ENCODE data around the gene NDST4. TPM values are rescaled to one million over a fixed set of nuclear protein-coding genes. Genes with fewer than 3 reads are reported as not detected.

The NDST4 gene
- total RNA-seq, 3 donors from 2014 or later (not counting 1 experiment from before 2014, with no cell fraction given), result not detected

DNA sequence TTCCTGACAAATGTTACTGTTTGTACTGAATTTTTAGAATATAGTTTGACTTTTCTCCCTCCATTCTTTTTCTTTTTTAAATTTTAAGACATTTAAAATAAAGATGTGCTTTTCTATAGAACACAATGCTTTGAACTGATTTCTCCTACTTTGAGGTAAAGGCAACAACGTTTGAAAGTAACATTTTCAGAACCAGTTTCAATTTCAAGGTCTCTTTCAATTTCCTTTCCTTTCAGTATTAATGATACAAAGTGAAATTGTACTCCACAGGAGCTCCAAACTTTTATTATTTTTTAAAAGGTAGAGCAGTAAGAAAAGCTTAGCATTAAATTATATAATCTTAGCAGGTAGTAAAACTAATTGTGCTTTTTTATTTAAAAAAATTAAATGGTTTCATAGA, 54.9 kb downstream of the NDST4 start:
- DNase-seq, result no peak
- no peaks in the 10 kb centered on the region for H3K27me3 ChIP-seq (ENCODE audit: control insufficient read depth, insufficient read depth, low read length)
- no peak for TF ChIP-seq CTCF (IDR thresholded peaks at IDR 0.05)
- Mint-ChIP-seq H3K27ac (no peak overlapping the region), H3K9me3 (peaks cover 7 to 8% of the 10 kb centered on the region in 2 donors), H3K4me3 (no peak overlapping the region), H3K4me1 (no peaks in the 10 kb centered on the region), H3K36me3 (no peaks in the 10 kb centered on the region), H3K27me3 (ENCODE audit: low read depth in 2 of 2) (no peaks in the 10 kb centered on the region)
- no peak overlapping the region for H3K27ac ChIP-seq (ENCODE audit: low read length)
- WGBS (ENCODE audit: insufficient coverage), result no CpG with 5 or more reads among the region's 1 CpG
- no peak overlapping the region for H3K4me3 ChIP-seq (ENCODE audit: low read length)
- H3K9me3 ChIP-seq (ENCODE audit: control insufficient read depth, insufficient read depth, low read length), result no peaks in the 10 kb centered on the region
- no peaks in the 10 kb centered on the region for H3K36me3 ChIP-seq (ENCODE audit: control insufficient read depth, insufficient read depth, low read length)
- no peaks in the 10 kb centered on the region for H3K4me1 ChIP-seq (ENCODE audit: control insufficient read depth, insufficient read depth, low read length)
- intact Hi-C loops (cut with micrococcal nuclease), result no loop called here
- ATAC-seq, result no peak

DNA sequence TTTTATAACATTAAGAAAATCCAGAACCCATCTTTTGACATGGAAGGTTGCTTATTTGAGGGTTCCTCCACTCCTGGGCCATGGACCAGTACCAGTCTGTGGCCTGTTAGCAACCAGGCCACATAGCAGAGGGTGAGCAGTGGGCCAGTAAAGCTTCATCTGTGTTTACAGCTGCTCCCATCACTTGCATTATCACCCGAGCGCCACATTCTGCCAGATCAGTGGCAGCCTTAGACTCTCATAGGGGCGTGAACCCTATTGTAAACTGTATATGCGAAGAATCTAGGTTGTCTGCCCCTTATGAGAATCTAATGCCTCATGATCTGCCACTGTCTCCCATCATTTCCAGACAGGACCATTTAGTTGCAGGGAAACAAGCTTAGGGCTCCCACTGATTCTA, 58.6 kb downstream of the NDST4 start:
- intact Hi-C loops (cut with micrococcal nuclease), result no loop called here
- Histone ChIP-seq H3K4me3 (ENCODE audit: low read length) (no peak overlapping the region), H3K27ac (ENCODE audit: low read length) (no peak overlapping the region), H3K27me3 (ENCODE audit: control insufficient read depth, insufficient read depth, low read length) (no peaks in the 10 kb centered on the region), H3K9me3 (ENCODE audit: control insufficient read depth, insufficient read depth, low read length) (no peaks in the 10 kb centered on the region), H3K36me3 (ENCODE audit: control insufficient read depth, insufficient read depth, low read length) (no peaks in the 10 kb centered on the region), H3K4me1 (ENCODE audit: control insufficient read depth, insufficient read depth, low read length) (no peaks in the 10 kb centered on the region)
- WGBS (ENCODE audit: insufficient coverage), result 96% methylated on average over 4 of the region's 4 CpGs
- no peak for DNase-seq
- no peak for ATAC-seq
- no peak for TF ChIP-seq CTCF (IDR thresholded peaks at IDR 0.05)
- no peaks in the 10 kb centered on the region for H3K4me1 Mint-ChIP-seq
- no peaks in the 10 kb centered on the region for H3K27me3 Mint-ChIP-seq (ENCODE audit: low read depth in 2 of 2)
- H3K27ac Mint-ChIP-seq, result no peak overlapping the region
- peaks cover 8 to 9% of the 10 kb centered on the region in 2 donors for H3K9me3 Mint-ChIP-seq
- no peaks in the 10 kb centered on the region for H3K36me3 Mint-ChIP-seq
- H3K4me3 Mint-ChIP-seq, result no peak overlapping the region

DNA sequence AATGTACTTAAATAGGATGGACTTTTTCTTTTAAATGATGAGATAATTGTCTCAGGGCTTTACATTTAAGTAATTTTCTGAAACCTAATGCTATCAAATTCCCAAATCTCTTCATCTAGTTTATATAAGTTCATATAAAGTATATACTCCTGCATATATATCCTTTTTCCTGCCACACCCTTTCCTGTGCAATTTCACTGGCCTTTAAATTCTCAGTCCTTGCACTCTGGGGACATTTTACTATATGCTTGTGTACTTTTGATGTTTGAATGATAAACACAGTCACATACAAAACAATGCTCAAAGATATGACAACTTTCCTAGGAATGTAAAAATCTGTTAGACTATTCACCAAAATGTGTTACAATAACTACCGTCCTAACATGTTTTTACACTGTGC, 60.1 kb downstream of the NDST4 start:
- intact Hi-C loops (cut with micrococcal nuclease), result no loop called here
- H3K27ac ChIP-seq (ENCODE audit: low read length), result no peak overlapping the region

More for the DNA sequence above, 60.1 kb downstream of the NDST4 start:
- Mint-ChIP-seq H3K4me1 (no peaks in the 10 kb centered on the region), H3K27ac (no peak overlapping the region), H3K27me3 (ENCODE audit: low read depth in 2 of 2) (no peaks in the 10 kb centered on the region), H3K36me3 (no peaks in the 10 kb centered on the region), H3K4me3 (no peak overlapping the region), H3K9me3 (peaks cover 9 to 10% of the 10 kb centered on the region in 2 donors)
- Histone ChIP-seq H3K9me3 (ENCODE audit: control insufficient read depth, insufficient read depth, low read length) (no peaks in the 10 kb centered on the region), H3K4me1 (ENCODE audit: control insufficient read depth, insufficient read depth, low read length) (no peaks in the 10 kb centered on the region), H3K36me3 (ENCODE audit: control insufficient read depth, insufficient read depth, low read length) (no peaks in the 10 kb centered on the region), H3K4me3 (ENCODE audit: low read length) (no peak overlapping the region), H3K27me3 (ENCODE audit: control insufficient read depth, insufficient read depth, low read length) (no peaks in the 10 kb centered on the region)
- no peak for TF ChIP-seq CTCF (IDR thresholded peaks at IDR 0.05)
- no peak for ATAC-seq
- no CpG with 5 or more reads among the region's 1 CpG for WGBS (ENCODE audit: insufficient coverage)
- no peak for DNase-seq

All from natural killer cell (primary cell).